HG02759 (cell line): ENCODE data around the gene CHRND.

ENCODE experiments used
- ATAC-seq: cut with Tn5 transposase; IDR thresholded peaks from one replicate; pipeline ENCODE4 v1.9.1; 2021; ENCODE audit warnings: mild to moderate bottlenecking, moderate library complexity; ENCODE audit not compliant: unreplicated experiment

The CHRND gene

DNA sequence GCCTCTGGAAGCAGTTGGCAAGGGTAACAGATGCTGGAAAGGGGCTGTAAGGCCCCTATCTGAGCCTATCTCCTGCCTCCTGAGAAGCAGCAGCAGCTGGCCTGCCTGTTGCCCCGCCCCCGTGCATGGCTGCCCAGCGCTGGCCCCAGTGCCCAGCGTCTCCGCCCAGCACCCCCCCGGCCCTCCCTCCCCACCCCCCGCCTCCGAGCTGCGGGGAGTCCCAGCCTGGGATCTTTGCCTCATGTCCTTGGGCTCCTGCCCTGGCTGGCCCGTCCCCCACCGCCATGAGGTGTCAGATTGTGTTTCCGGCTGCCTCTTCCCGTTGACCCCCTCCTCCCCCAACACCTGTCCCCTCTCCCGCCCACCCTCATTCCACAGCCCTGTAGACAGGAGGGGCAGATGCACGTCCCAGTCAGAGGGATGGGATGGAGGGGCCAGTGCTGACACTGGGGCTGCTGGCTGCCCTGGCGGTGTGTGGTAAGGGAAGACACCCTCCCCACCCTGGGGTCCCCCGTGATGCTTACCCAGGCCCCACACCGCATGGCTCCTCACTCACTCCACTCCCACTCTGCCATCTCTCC lies at the start of gene CHRND:
CHRND (plus strand) TSS at position 370 of the 581 bp plus-strand sequence; CDS start at position 426, 56 bp downstream.
- no peak for ATAC-seq

GRCh38 chr2:232476791-232477190 lies 49.2 kb upstream of the CHRND start:
- ATAC-seq: no peak

- no peak for ATAC-seq
Observed at GRCh38 chr2:232477751-232478510, 48.0 kb upstream of the CHRND start.

GRCh38 chr2:232478571-232479340 lies 47.2 kb upstream of the CHRND start:
- no peak for ATAC-seq

DNA sequence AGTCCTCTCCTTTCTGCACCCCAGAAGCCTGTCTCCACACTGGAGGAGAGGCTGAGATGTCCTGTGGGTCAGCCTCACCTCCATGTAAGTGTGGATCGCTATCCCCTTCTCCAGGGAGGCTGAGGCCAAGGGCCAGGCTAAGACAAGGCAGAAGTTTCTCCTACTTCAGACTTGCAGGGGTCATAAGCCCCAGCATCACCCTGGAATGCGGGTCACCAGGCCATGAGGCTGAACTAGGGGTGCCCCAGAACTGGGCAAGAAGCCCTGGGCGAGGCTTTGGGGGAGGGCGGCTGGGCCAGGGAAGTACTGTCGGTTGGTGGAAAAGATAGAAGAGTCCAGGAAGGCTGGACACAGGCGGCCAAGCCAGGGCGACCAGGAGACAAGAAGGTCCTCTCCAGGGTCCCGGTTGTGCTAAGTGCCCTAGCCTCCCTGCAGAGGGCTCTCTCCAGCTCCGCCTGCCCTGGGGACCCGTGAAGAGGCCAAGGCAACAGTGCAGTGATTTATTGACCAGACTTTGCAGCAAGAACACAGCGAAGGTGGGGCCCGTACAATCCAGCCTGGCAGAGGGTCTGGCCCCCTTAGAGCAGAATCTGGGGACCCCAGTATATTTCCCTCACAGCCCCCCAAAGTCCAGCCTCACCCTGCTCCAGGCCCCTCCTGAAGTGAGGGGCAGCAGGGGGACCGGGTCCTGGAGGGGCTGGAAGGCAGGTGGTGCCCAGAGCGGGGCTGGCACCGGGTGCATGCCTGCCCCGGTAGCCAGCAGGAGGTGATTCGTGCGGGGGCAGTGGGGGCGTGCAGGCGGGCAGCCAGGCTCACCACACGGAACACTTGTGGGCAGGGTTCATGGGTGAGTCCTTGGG lies 46.4 kb upstream of the CHRND start:
- ATAC-seq: no peak

- ATAC-seq: no peak
Observed at GRCh38 chr2:232480201-232481190, 45.5 kb upstream of the CHRND start.

- ATAC-seq: no peak
Observed at GRCh38 chr2:232481322-232482140, 44.4 kb upstream of the CHRND start.

GRCh38 chr2:232482301-232483238 lies 43.4 kb upstream of the CHRND start:
- ATAC-seq: no peak

- no peak for ATAC-seq
Observed at GRCh38 chr2:232483311-232483922, 42.5 kb upstream of the CHRND start.

GRCh38 chr2:232483923-232484627 lies 41.9 kb upstream of the CHRND start:
- no peak for ATAC-seq

- ATAC-seq: no peak
Observed at GRCh38 chr2:232484628-232485347, 41.2 kb upstream of the CHRND start.

DNA sequence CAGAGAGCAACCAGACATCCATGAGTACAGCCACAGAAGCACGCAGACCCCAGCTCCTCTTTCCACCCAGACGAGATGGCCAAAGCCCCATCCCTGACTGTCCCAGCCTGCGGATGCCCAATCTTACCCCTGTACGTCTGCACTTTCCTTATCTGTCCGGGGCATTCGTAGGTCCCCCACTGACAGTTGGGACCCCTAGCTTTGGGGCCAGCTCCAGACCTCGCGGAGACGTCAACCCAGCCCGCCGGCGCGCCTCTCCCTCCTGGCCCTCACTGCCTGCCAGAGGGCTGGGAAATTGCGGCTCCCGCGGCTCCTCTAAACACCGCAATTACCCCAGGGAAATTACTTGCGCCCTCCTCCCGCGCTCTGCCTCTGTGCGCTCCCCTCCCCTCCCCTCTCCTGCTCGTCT lies 40.6 kb upstream of the CHRND start:
- ATAC-seq: no peak

DNA sequence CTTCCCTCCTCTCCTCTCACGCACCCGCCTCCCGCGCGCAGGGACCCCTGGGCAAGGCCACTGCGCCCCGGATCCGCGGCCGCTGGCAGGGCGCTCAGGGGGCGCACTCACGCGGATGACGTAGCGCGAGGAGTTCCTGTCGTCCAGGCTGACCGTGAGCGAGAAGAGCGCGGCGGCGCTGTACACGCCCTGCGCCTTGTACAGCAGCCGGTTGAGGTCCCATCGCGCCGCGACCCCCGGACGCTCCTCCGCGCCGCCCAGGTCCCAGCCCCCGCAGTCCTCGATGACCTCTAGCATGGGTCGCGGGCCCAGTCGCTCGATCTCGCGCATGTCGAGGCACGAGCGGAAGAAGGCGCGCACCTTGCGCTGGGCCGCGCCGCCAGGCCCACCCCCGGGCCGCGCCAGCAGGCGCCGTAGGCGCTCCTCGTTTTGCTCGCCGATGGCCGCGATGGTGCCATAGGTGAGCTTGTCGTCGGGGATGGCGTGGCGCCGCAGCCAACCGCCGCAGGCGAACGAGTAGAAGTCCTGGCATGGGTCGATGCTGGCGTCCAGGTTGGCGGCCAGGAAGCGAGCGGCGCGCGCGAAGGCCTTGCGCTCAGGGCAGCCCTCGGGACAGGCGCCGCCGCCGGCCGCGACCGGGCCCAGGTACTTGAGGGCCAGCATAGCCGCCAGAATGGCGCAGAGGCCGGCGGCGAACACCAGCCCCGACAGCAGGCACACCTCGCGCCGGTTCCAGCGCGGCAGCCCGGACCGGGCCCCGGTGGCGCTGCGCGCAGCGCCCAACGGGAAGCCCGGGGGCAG lies 40.0 kb upstream of the CHRND start:
- no peak for ATAC-seq

DNA sequence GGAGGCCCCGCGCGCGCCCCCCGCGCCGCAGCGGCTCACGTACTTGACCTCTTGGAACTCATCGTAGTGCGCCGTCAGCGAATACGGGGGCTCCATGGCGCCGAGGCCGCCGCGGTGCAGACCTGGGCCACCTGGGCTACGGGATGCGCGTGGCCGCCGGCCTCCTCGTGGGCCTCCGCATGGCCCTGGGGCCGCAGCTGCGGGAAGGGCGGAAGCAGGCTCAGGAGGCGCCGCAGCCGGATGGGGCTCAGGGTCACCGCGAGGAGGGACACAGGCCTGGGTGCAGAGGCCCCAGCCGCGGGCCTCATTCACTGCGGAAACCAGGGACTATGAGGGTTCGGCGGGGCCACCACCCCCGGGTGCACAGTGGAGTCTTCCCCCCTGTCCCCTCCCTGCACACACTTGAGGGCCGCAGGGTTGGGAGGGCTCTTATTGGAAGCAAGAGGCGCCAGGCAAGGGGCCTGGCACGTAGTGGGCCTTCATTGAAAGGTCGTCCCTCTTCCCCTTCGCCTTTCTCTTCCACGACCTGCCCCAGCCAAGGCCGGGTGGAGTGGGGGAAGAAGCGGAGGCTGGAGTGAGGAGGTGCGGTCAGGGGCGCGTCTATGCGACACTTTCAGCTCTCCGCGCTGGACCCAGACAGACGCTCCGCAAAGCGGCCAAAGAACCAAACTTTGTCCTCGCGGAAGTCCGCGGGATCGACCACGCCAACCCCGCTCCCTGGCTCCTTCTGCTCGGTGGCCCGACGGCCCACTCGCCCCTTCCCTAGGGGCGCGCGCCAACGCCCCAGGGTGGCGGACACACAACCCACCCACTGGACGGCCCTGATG lies 39.2 kb upstream of the CHRND start:
- ATAC-seq: no peak
